CD4-positive, alpha-beta T cell (primary cell): Measurements from ENCODE around the gene SLC12A3. TPM values are rescaled to one million over a fixed set of nuclear protein-coding genes. Genes with fewer than 3 reads are reported as not detected.

ENCODE experiments used
- ATAC-seq: fragments of 200-7000 bp; cut with Tn5 transposase; one replicate; pipeline ENCODE4 v1.10.0; 2022; ENCODE audit warnings: mild to moderate bottlenecking; ENCODE audit not compliant: poor library complexity
- CTCF ChIA-PET: fragments of 350-600 bp; sonication (Branson Sonifier 250); formaldehyde crosslinking; loops from one replicate; lab custom pipeline; 2021; ENCODE audit warnings: antibody characterized with exemption, inconsistent platforms; lab: Charles Lee
- POLR2A ChIA-PET: fragments of 350-600 bp; sonication (Branson Sonifier 250); formaldehyde crosslinking; loops from one replicate; lab custom pipeline; 2021; ENCODE audit warnings: antibody characterized with exemption, inconsistent platforms; lab: Charles Lee
- DNase-seq, 14 experiments: peaks; one replicate each; pipeline ENCODE4 v3.0.0-alpha.2; 2013 to 2020; ENCODE audit warnings: mixed read lengths in 2 of 14
- H3K27ac ChIP-seq, 2 donors: one replicate each; pipeline versions ENCODE4 v1.5.1 to v1.7.0; 2013; ENCODE audit warnings: low read length in 2 of 2, low read depth in 1 of 2, mild to moderate bottlenecking in 1 of 2
- H3K27me3 ChIP-seq, 2 experiments: 1 replicate in 1 of 2; 2 replicates in 1 of 2; pipeline versions ENCODE4 v1.6.1 to v1.7.0; 2013; ENCODE audit warnings: low read length in 2 of 2, control low read depth in 1 of 2, mild to moderate bottlenecking in 1 of 2, moderate library complexity in 1 of 2; ENCODE audit not compliant: insufficient read depth in 2 of 2, control insufficient read depth in 1 of 2
- H3K36me3 ChIP-seq: one replicate; pipeline ENCODE4 v1.6.1; 2013; ENCODE audit warnings: low read length, control low read depth; ENCODE audit not compliant: insufficient read depth
- H3K4me1 ChIP-seq: one replicate; pipeline ENCODE4 v1.6.1; 2013; ENCODE audit warnings: low read length, control low read depth; ENCODE audit not compliant: insufficient read depth
- H3K4me3 ChIP-seq: one replicate; pipeline ENCODE4 v1.5.1; 2013; ENCODE audit warnings: mild to moderate bottlenecking, low read length, moderate library complexity
- H3K9me3 ChIP-seq, 2 experiments: 1 replicate in 1 of 2; 2 replicates in 1 of 2; pipeline versions ENCODE4 v1.6.1 to v1.7.0; 2013; ENCODE audit warnings: low read length in 2 of 2, mild to moderate bottlenecking in 2 of 2, control low read depth in 1 of 2, moderate library complexity in 1 of 2; ENCODE audit not compliant: control insufficient read depth in 1 of 2, insufficient read depth in 1 of 2
- H3K27ac Mint-ChIP-seq: one replicate; pipeline ENCODE4 v1.8.0; 2020; ENCODE audit warnings: mixed read lengths
- H3K27me3 Mint-ChIP-seq: one replicate; pipeline ENCODE4 v1.8.0; 2021; ENCODE audit warnings: mixed read lengths
- H3K36me3 Mint-ChIP-seq: one replicate; pipeline ENCODE4 v1.8.0; 2021; ENCODE audit warnings: low read depth, mixed read lengths
- H3K4me1 Mint-ChIP-seq: one replicate; pipeline ENCODE4 v1.8.0; 2021; ENCODE audit warnings: low read depth, mixed read lengths
- H3K4me3 Mint-ChIP-seq: one replicate; pipeline ENCODE4 v1.8.0; 2020; ENCODE audit warnings: mild to moderate bottlenecking, mixed read lengths
- H3K9me3 Mint-ChIP-seq: one replicate; pipeline ENCODE4 v1.8.0; 2020; ENCODE audit warnings: mixed read lengths
- intact Hi-C, 2 experiments: fragments of 100-400 bp; cut with DNase I in 1 of 2; cut with micrococcal nuclease in 1 of 2; formaldehyde crosslinking; loops; one replicate each; pipeline versions ENCODE4 v1.15.1 to v1.9.0; 2023 to 2025; cut with DNase I, micrococcal nuclease
- total RNA-seq, 174 experiments: library from RNA in 2 of 174; stranded (reverse) in 2 of 174; gene quantifications; one replicate each; pipeline ENCODE4 v1.2.3 and lab custom pipeline; 2021 to 2026
- TF ChIP-seq, protein P1 (sequence below): fragments of 200-600 bp; IDR thresholded peaks from one replicate; pipeline ENCODE4 v1.8.0; 2022; ENCODE audit warnings: antibody characterized with exemption, mild to moderate bottlenecking

Gene SLC12A3
- total RNA-seq, 2 experiments from 2014 or later = not detected

DNA sequence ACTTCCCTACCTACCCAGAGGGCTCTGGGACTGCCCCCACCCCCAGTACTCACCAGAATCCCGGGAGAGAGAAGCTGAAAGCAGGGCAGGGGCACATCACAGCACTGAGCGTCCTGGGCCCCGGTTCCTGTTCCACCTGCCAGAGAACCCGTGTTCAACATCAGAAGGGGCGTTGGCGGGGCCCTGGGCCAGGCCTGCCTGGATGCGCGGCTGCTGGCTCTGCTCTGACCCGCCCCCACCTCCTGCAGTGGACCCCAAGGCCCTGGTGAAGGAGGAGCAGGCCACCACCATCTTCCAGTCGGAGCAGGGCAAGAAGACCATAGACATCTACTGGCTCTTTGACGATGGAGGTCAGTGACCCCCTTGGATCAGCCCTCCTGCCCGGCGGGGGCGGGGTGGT, 27.7 kb downstream of the SLC12A3 start:
- H3K27ac ChIP-seq = no peak overlapping the region
- no peak overlapping the region for H3K27ac Mint-ChIP-seq
- CTCF ChIA-PET = no interaction called here
- no peak for DNase-seq
- no peaks in the 10 kb centered on the region for H3K4me1 Mint-ChIP-seq
- no peaks in the 10 kb centered on the region for H3K9me3 Mint-ChIP-seq
- H3K4me1 ChIP-seq = no peaks in the 10 kb centered on the region
- ATAC-seq = no peak
- peaks cover 0 to 5% of the 10 kb centered on the region in 2 experiments for H3K9me3 ChIP-seq
- POLR2A ChIA-PET = no interaction called here
- no peaks in the 10 kb centered on the region for H3K36me3 ChIP-seq
- TF ChIP-seq, protein P1, sequence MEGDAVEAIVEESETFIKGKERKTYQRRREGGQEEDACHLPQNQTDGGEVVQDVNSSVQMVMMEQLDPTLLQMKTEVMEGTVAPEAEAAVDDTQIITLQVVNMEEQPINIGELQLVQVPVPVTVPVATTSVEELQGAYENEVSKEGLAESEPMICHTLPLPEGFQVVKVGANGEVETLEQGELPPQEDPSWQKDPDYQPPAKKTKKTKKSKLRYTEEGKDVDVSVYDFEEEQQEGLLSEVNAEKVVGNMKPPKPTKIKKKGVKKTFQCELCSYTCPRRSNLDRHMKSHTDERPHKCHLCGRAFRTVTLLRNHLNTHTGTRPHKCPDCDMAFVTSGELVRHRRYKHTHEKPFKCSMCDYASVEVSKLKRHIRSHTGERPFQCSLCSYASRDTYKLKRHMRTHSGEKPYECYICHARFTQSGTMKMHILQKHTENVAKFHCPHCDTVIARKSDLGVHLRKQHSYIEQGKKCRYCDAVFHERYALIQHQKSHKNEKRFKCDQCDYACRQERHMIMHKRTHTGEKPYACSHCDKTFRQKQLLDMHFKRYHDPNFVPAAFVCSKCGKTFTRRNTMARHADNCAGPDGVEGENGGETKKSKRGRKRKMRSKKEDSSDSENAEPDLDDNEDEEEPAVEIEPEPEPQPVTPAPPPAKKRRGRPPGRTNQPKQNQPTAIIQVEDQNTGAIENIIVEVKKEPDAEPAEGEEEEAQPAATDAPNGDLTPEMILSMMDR = no peak
- H3K27me3 ChIP-seq = no peaks in the 10 kb centered on the region
- H3K4me3 ChIP-seq = no peak overlapping the region
- no peaks in the 10 kb centered on the region for H3K27me3 Mint-ChIP-seq
- H3K4me3 Mint-ChIP-seq = no peak overlapping the region
- intact Hi-C loops = no loop called here
- no peaks in the 10 kb centered on the region for H3K36me3 Mint-ChIP-seq

DNA sequence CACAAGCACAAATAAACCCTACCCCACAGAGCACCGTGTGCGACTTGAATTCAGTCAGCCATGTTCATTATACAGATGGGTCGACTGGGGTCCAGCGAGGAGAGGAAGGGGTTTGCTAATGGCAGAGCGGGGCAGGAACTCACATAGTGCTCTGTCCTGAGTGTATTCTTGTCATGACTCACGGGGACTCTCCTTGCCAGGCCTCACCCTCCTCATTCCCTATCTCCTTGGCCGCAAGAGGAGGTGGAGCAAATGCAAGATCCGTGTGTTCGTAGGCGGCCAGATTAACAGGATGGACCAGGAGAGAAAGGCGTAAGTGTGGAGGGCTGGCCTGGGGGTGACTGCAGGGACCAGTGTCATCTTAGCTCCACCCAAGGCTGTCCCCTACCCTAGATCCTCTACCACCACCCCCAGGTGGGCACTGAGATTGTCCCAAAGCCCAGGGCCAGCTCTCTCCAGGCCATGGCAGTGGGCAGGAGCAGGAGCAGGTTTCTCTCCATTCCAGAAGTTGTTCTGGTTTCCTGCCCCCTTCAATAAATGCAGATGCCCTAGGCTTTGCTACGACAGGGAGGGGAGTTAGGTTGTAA, 29.4 kb downstream of the SLC12A3 start:
- no peak overlapping the region for H3K27ac Mint-ChIP-seq

DNA sequence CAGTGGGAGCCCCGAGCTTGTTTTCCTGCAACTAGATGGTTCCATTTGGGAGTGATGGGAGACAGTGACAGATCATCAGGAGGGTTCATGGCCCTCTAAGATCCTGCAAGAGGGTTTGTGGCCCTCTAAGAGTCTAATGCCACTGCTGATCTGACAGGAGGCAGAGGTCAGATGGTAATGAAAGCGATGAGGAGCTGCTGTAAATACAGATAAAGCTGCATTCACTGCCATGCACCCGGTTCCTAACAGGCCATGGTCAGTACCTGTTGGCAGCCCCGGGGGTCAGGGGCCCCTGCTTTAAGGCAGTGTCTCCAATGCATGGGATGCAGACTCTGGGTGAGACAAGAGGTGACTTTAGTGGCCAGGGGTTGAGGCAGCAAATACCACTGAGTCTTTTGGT, 30.8 kb downstream of the SLC12A3 start:
- peaks cover 18% of the 10 kb centered on the region for H3K4me1 Mint-ChIP-seq
- DNase-seq (no peak), ATAC-seq (no peak)
- H3K36me3 Mint-ChIP-seq = no peaks in the 10 kb centered on the region
- H3K9me3 ChIP-seq = peaks cover 0 to 5% of the 10 kb centered on the region in 2 experiments
- H3K4me3 Mint-ChIP-seq = no peak overlapping the region
- H3K4me1 ChIP-seq = peaks cover 13% of the 10 kb centered on the region
- no peak overlapping the region for H3K27ac Mint-ChIP-seq
- ChIA-PET CTCF (no interaction called here), POLR2A (no interaction called here)
- no peaks in the 10 kb centered on the region for H3K27me3 ChIP-seq
- H3K27ac ChIP-seq = no peak overlapping the region
- no peak overlapping the region for H3K4me3 ChIP-seq
- intact Hi-C loops = no loop called here
- no peaks in the 10 kb centered on the region for H3K27me3 Mint-ChIP-seq
- TF ChIP-seq, protein P1 = no peak
- no peaks in the 10 kb centered on the region for H3K36me3 ChIP-seq
- no peaks in the 10 kb centered on the region for H3K9me3 Mint-ChIP-seq

More for the DNA sequence above, 29.4 kb downstream of the SLC12A3 start:
- Histone ChIP-seq H3K4me1 (peaks cover 10% of the 10 kb centered on the region), H3K27ac (no peak overlapping the region), H3K36me3 (no peaks in the 10 kb centered on the region), H3K4me3 (no peak overlapping the region), H3K27me3 (no peaks in the 10 kb centered on the region), H3K9me3 (peaks cover 0 to 5% of the 10 kb centered on the region in 2 experiments)
- Mint-ChIP-seq H3K36me3 (no peaks in the 10 kb centered on the region), H3K4me3 (no peak overlapping the region), H3K4me1 (peaks cover 10% of the 10 kb centered on the region), H3K27me3 (no peaks in the 10 kb centered on the region), H3K9me3 (no peaks in the 10 kb centered on the region)
- CTCF ChIA-PET = interaction anchor here (0.6 kb wide), 1 partner anchor 77 kb away, joined by 3 read pairs; no protein-coding TSS in a partner anchor
- TF ChIP-seq, protein P1 = no peak
- POLR2A ChIA-PET = no interaction called here
- intact Hi-C loops = no loop called here
- DNase-seq = no peak
- no peak for ATAC-seq
